ENCODE measurements around the gene GALNTL6.

DNA sequence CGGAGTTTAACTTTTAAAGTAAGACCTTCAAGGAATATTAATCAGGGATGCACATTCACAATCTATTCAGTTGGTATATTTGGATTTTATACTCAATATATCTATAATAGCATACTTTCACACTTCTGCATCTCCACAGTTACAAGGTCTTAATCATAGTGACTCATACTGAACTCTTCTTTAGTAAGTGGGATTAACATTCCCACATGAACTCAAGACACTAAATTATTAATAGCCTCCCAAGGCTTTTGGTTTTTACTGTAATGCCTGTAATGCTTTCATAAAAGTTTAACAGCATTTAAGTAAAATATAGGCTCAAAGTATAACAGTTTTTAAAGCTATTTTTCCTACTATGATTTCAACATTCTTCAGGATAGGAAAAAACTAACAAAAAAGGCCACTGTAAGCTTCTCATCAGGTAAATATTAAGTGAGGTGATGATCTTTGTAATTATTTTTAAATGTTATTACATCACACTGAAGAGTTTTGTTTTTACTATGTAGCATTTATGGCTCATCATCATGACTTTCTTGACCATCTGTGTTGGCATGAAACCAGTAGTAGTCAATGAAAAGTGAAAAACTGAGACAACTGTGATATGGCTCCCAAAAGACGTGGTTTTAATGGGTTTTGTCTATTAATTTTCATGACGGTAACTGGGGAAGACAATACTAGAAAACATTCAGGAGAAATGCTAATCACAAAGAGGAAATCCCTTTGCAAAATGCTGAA lies 1263.9 kb downstream of the GALNTL6 start:
- TF ChIP-seq, protein P1, sequence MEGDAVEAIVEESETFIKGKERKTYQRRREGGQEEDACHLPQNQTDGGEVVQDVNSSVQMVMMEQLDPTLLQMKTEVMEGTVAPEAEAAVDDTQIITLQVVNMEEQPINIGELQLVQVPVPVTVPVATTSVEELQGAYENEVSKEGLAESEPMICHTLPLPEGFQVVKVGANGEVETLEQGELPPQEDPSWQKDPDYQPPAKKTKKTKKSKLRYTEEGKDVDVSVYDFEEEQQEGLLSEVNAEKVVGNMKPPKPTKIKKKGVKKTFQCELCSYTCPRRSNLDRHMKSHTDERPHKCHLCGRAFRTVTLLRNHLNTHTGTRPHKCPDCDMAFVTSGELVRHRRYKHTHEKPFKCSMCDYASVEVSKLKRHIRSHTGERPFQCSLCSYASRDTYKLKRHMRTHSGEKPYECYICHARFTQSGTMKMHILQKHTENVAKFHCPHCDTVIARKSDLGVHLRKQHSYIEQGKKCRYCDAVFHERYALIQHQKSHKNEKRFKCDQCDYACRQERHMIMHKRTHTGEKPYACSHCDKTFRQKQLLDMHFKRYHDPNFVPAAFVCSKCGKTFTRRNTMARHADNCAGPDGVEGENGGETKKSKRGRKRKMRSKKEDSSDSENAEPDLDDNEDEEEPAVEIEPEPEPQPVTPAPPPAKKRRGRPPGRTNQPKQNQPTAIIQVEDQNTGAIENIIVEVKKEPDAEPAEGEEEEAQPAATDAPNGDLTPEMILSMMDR (IDR thresholded peaks at IDR 0.05): no peak
- TF ChIP-seq POLR2A (IDR thresholded peaks at IDR 0.05): no peak

Measured in testis (tissue), 2 donors.